ENCODE results near the gene ITGAE.

Gene ITGAE

DNA sequence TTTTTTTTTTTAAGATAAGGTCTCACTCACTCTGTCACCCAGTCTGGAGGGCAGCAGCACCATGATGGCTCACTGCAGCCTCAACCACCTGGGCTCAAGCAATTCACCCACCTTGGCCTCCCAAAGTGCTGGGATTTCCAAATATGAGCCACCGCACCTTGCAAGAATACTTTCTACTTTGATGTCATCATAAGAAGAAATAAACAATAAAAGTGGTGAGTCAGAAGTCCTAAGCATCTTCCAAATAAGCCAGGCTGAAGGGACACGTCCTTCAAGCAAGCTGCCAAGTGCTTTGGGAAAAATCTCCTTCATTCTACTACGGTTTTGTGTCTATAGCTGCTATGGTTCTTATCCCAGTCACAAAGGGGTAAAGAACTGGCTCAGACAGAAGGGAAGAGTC lies 57.0 kb downstream of the ITGAE start:
- no peaks in the 10 kb centered on the region for H3K9me3 ChIP-seq (ENCODE audit: insufficient read depth, low read depth, low read length)
- H4K20me1 ChIP-seq (ENCODE audit: insufficient read depth, low read length, poor library complexity, severe bottlenecking): no peaks in the 10 kb centered on the region
- no peak overlapping the region for H3K4me2 ChIP-seq (ENCODE audit: low read depth, low read length, poor library complexity, severe bottlenecking)
- no peak overlapping the region for H3K4me3 ChIP-seq (ENCODE audit: low read length, poor library complexity, severe bottlenecking)
- H3F3A ChIP-seq (ENCODE audit: low read depth): no peaks in the 10 kb centered on the region
- no peak overlapping the region for H3K9ac ChIP-seq (ENCODE audit: low read depth, low read length, poor library complexity, severe bottlenecking)
- H2AFZ ChIP-seq (ENCODE audit: low read length): no peak overlapping the region
- no peaks in the 10 kb centered on the region for H3K9me2 ChIP-seq (replicated peaks; ENCODE audit: low read depth, low read length)
- no peaks in the 10 kb centered on the region for H3K79me2 ChIP-seq (ENCODE audit: insufficient read depth, low read length)
- H3K36me3 ChIP-seq (ENCODE audit: insufficient read depth, low read length): no peaks in the 10 kb centered on the region
- peaks cover 5% of the 10 kb centered on the region for H3K4me1 ChIP-seq (ENCODE audit: insufficient read depth, low read length, poor library complexity, severe bottlenecking)
- H3K27me3 ChIP-seq (ENCODE audit: insufficient read depth, low read length, poor library complexity, severe bottlenecking): no peaks in the 10 kb centered on the region
- TF ChIP-seq CTCF (conservative IDR thresholded peaks at IDR 0.05; ENCODE audit: low read length): no peak
- TF ChIP-seq EZH2phosphoT487 (IDR thresholded peaks at IDR 0.05; ENCODE audit: borderline replicate concordance): no peak

GRCh38 chr17:3740611-3741073 lies 60.3 kb downstream of the ITGAE start:
- no peaks in the 10 kb centered on the region for H3K79me2 ChIP-seq (ENCODE audit: insufficient read depth, low read length)
- H3F3A ChIP-seq (ENCODE audit: low read depth): no peaks in the 10 kb centered on the region
- H3K27me3 ChIP-seq (ENCODE audit: insufficient read depth, low read length, poor library complexity, severe bottlenecking): no peaks in the 10 kb centered on the region
- no peaks in the 10 kb centered on the region for H3K9me3 ChIP-seq (ENCODE audit: insufficient read depth, low read depth, low read length)
- H3K9me2 ChIP-seq (replicated peaks; ENCODE audit: low read depth, low read length): no peaks in the 10 kb centered on the region
- no peaks in the 10 kb centered on the region for H3K36me3 ChIP-seq (ENCODE audit: insufficient read depth, low read length)
- no peak overlapping the region for H2AFZ ChIP-seq (ENCODE audit: low read length)
- TF ChIP-seq CTCF (conservative IDR thresholded peaks at IDR 0.05; ENCODE audit: low read length): no peak
- TF ChIP-seq EZH2phosphoT487 (IDR thresholded peaks at IDR 0.05; ENCODE audit: borderline replicate concordance): no peak
- H3K4me3 ChIP-seq (ENCODE audit: low read length, poor library complexity, severe bottlenecking): no peak overlapping the region
- no peak overlapping the region for H3K9ac ChIP-seq (ENCODE audit: low read depth, low read length, poor library complexity, severe bottlenecking)
- no peaks in the 10 kb centered on the region for H4K20me1 ChIP-seq (ENCODE audit: insufficient read depth, low read length, poor library complexity, severe bottlenecking)
- H3K4me1 ChIP-seq (ENCODE audit: insufficient read depth, low read length, poor library complexity, severe bottlenecking): peaks cover 14% of the 10 kb centered on the region
- H3K4me2 ChIP-seq (ENCODE audit: low read depth, low read length, poor library complexity, severe bottlenecking): no peak overlapping the region

DNA sequence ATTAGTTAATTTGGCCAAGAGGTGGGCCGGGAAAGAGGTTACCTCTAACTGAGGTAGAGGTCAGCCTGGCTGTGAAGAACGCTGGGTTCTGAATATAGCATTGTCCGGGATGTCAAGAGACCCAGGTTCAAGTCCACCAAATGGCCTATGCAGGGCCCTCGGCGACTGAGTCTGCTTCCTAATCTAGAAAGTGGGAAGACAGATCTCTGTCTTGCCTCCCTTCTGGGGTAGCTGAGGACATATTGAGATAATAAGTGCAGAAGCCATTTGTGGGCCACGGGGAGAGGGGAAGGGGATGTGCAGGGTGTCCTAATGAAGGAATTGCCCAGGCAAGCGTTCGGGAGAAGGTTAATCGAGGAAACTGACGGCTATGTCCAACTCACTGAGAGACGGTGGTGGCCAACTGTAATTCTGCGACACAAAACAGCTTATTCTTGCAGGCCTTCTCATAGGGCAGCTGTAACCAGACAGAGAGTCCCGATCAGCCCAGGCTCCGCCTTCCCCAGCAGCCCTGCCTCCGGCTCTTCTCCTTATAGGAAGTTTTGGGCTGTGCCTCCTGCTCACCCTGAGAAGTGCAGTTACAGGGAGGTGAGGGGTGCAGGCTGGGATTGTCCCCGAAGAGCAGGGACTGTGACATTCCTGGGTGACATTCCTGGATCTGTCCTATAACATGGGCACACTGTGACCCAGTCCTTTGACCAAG lies 61.4 kb downstream of the ITGAE start:
- Histone ChIP-seq H3K79me2 (ENCODE audit: insufficient read depth, low read length) (no peaks in the 10 kb centered on the region), H3K27me3 (ENCODE audit: insufficient read depth, low read length, poor library complexity, severe bottlenecking) (no peaks in the 10 kb centered on the region), H3K4me3 (ENCODE audit: low read length, poor library complexity, severe bottlenecking) (no peak overlapping the region), H2AFZ (ENCODE audit: low read length) (no peak overlapping the region), H4K20me1 (ENCODE audit: insufficient read depth, low read length, poor library complexity, severe bottlenecking) (no peaks in the 10 kb centered on the region), H3K9me3 (ENCODE audit: insufficient read depth, low read depth, low read length) (no peaks in the 10 kb centered on the region), H3F3A (ENCODE audit: low read depth) (no peaks in the 10 kb centered on the region), H3K9me2 (replicated peaks; ENCODE audit: low read depth, low read length) (no peaks in the 10 kb centered on the region), H3K36me3 (ENCODE audit: insufficient read depth, low read length) (no peaks in the 10 kb centered on the region), H3K4me1 (ENCODE audit: insufficient read depth, low read length, poor library complexity, severe bottlenecking) (peaks cover 14% of the 10 kb centered on the region), H3K4me2 (ENCODE audit: low read depth, low read length, poor library complexity, severe bottlenecking) (no peak overlapping the region), H3K9ac (ENCODE audit: low read depth, low read length, poor library complexity, severe bottlenecking) (peak overlapping the region; percentile 26)
- no peak for TF ChIP-seq CTCF (conservative IDR thresholded peaks at IDR 0.05; ENCODE audit: low read length)
- TF ChIP-seq EZH2phosphoT487 (IDR thresholded peaks at IDR 0.05; ENCODE audit: borderline replicate concordance): no peak

Data from Loucy (cell line).